ENCODE results near the gene CYP4A22.

DNA sequence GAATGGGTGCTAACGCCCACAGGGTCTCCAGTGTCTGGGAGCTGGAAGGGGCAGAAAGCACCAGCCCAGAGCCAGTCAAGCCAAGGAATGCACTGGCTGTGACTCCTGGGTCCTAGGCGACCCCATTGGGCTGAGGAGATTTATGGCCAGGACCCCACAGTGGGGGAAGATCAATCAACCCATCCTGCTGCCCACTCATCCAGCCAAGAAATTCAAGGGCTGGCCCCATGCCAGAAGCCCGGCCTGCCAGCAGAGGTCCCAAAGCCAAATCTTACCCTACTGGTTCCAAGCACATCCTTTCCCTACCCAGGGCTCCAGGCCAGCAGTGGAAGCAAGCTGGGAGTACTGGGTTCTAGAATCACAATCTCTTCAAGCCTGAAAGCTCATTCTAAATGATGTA lies 59.4 kb downstream of the CYP4A22 start:
- TF ChIP-seq, protein P1, sequence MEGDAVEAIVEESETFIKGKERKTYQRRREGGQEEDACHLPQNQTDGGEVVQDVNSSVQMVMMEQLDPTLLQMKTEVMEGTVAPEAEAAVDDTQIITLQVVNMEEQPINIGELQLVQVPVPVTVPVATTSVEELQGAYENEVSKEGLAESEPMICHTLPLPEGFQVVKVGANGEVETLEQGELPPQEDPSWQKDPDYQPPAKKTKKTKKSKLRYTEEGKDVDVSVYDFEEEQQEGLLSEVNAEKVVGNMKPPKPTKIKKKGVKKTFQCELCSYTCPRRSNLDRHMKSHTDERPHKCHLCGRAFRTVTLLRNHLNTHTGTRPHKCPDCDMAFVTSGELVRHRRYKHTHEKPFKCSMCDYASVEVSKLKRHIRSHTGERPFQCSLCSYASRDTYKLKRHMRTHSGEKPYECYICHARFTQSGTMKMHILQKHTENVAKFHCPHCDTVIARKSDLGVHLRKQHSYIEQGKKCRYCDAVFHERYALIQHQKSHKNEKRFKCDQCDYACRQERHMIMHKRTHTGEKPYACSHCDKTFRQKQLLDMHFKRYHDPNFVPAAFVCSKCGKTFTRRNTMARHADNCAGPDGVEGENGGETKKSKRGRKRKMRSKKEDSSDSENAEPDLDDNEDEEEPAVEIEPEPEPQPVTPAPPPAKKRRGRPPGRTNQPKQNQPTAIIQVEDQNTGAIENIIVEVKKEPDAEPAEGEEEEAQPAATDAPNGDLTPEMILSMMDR (IDR thresholded peaks at IDR 0.05): no peak
- no peak for TF ChIP-seq POLR2A (IDR thresholded peaks at IDR 0.05)

All from Peyer's patch (tissue), 4 donors.